BJ (cell line): ENCODE results near the gene ESF1. TPM values are rescaled to one million over a fixed set of nuclear protein-coding genes. Genes with fewer than 3 reads are reported as not detected.

Experiments used
- CTCF ChIA-PET: fragments of 350-600 bp; formaldehyde crosslinking; extraction: SDS; loops from one replicate; lab custom pipeline; 2021; ENCODE audit warnings: antibody characterized with exemption, inconsistent platforms; lab: Yijun Ruan, JAX
- POLR2A ChIA-PET: fragments of 300-600 bp; sonication (Branson Sonifier 250); formaldehyde crosslinking; extraction: SDS; loops from one replicate; lab custom pipeline; 2021; ENCODE audit warnings: antibody characterized with exemption; lab: Charles Lee
- DNase-seq: peaks from one replicate; pipeline ENCODE4 v3.0.0-alpha.2; 2011; ENCODE audit warnings: low read depth
- H3K27me3 ChIP-seq: 2 replicates; pipeline ENCODE4 v1.6.0; 2011; ENCODE audit warnings: low read length; ENCODE audit not compliant: control insufficient read depth, insufficient read depth
- H3K36me3 ChIP-seq: 2 replicates; pipeline ENCODE4 v1.5.1; 2011; ENCODE audit warnings: low read length; ENCODE audit not compliant: control insufficient read depth, insufficient read depth
- H3K4me3 ChIP-seq: 2 replicates; pipeline ENCODE4 v1.5.1; 2011; ENCODE audit warnings: low read depth, mild to moderate bottlenecking, control low read depth, low read length
- CTCF ChIP-seq: IDR thresholded peaks from 2 replicates; pipeline ENCODE4 v1.5.1; 2011; ENCODE audit warnings: low read depth, mild to moderate bottlenecking, control low read depth, inconsistent platforms, low read length, moderate library complexity; ENCODE audit not compliant: insufficient read depth
- polyA plus RNA-seq: library from polyadenylated mRNA; depleted of rRNA; stranded (reverse); fragments of >200 nt; gene quantifications from 2 replicates; pipeline ENCODE4 v1.2.3, GENCODE V29; 2011

ESF1 gene
- polyA plus RNA-seq, 1 experiment: 0.76 TPM

- no peak for TF ChIP-seq CTCF
- H3K4me3 ChIP-seq: no peak overlapping the region
- H3K36me3 ChIP-seq: peaks cover 8% of the 10 kb centered on the region
- POLR2A ChIA-PET: no interaction called here
- DNase-seq: no peak
- H3K27me3 ChIP-seq: no peaks in the 10 kb centered on the region
- CTCF ChIA-PET: interaction anchor here (0.8 to 2.1 kb wide), 6 partner anchors 12 to 23 kb away, joined by 3 to 7 read pairs (median 3); no protein-coding TSS in a partner anchor
Measured at GRCh38 chr20:13799974-13800373, 15.3 kb upstream of the ESF1 start.

GRCh38 chr20:13799040-13799439 is 14.3 kb upstream of the ESF1 start:
- no peak for TF ChIP-seq CTCF
- ChIA-PET POLR2A (interaction anchor here (0.7 kb wide), 1 partner anchor 232 kb away, joined by 10 read pairs; no protein-coding TSS in a partner anchor), CTCF (interaction anchor here (1.3 to 2.1 kb wide), 2 partner anchors 11 to 14 kb away, joined by 4 to 7 read pairs; no protein-coding TSS in a partner anchor)
- H3K27me3 ChIP-seq: no peaks in the 10 kb centered on the region
- H3K36me3 ChIP-seq: peaks cover 8% of the 10 kb centered on the region
- no peak for DNase-seq
- no peak overlapping the region for H3K4me3 ChIP-seq

- no peak overlapping the region for H3K4me3 ChIP-seq
- TF ChIP-seq CTCF: no peak
- POLR2A ChIA-PET: no interaction called here
- no peak for DNase-seq
- CTCF ChIA-PET: interaction anchor here (1.0 to 1.9 kb wide), 2 partner anchors 23 to 26 kb away, joined by 3 to 5 read pairs; no protein-coding TSS in a partner anchor
- peaks cover 8% of the 10 kb centered on the region for H3K36me3 ChIP-seq
- H3K27me3 ChIP-seq: no peaks in the 10 kb centered on the region
Measured at GRCh38 chr20:13794667-13795066, 9.9 kb upstream of the ESF1 start.

- ChIA-PET CTCF (interaction anchor here (0.7 to 1.2 kb wide), 3 partner anchors 8 to 350 kb away, joined by 3 to 4 read pairs (median 3); partner anchors contain the start of genes ESF1 and NDUFAF5), POLR2A (no interaction called here)
- peaks cover 9% of the 10 kb centered on the region for H3K36me3 ChIP-seq
- no peak for DNase-seq
- TF ChIP-seq CTCF: no peak
- no peaks in the 10 kb centered on the region for H3K27me3 ChIP-seq
- H3K4me3 ChIP-seq: no peak overlapping the region
Measured at GRCh38 chr20:13793001-13793400, 8.3 kb upstream of the ESF1 start.

- DNase-seq: no peak
- ChIA-PET CTCF (interaction anchor here (0.6 to 1.4 kb wide), 3 partner anchors 11 to 1278 kb away, joined by 3 to 4 read pairs (median 3); no protein-coding TSS in a partner anchor), POLR2A (no interaction called here)
- H3K27me3 ChIP-seq: no peaks in the 10 kb centered on the region
- H3K4me3 ChIP-seq: no peak overlapping the region
- peaks cover 12% of the 10 kb centered on the region for H3K36me3 ChIP-seq
- TF ChIP-seq CTCF: no peak
Measured at GRCh38 chr20:13791540-13792459, 7.1 kb upstream of the ESF1 start.
